Stimulated activated memory B cell treated with anti-CD40 and anti-IgM and Interleukin-4, amounts not matched to agents 10 μg/mL and 1 μg/mL and 100 μg/mL, for 72 hours (primary cell): Measurements from ENCODE around the gene ACTL6B.
A peak's percentile ranks its signal among the peaks of the same experiment; 100 is the strongest.

Experiments
- ATAC-seq: fragments of 150-1000 bp; cut with Tn5 transposase; 2 replicates; pipeline ENCODE4 v1.10.0; 2021
- H3K27ac Mint-ChIP-seq: one replicate; pipeline ENCODE4 v1.8.0; 2022; ENCODE audit warnings: mild to moderate bottlenecking, mixed read lengths
- H3K27me3 Mint-ChIP-seq: one replicate; pipeline ENCODE4 v1.8.0; 2022; ENCODE audit warnings: mixed read lengths
- H3K36me3 Mint-ChIP-seq: one replicate; pipeline ENCODE4 v1.8.0; 2022; ENCODE audit warnings: mixed read lengths
- H3K4me1 Mint-ChIP-seq: one replicate; pipeline ENCODE4 v1.8.0; 2022; ENCODE audit warnings: mixed read lengths
- H3K4me3 Mint-ChIP-seq: one replicate; pipeline ENCODE4 v1.8.0; 2022; ENCODE audit warnings: mild to moderate bottlenecking, moderate library complexity, mixed read lengths
- H3K9me3 Mint-ChIP-seq: one replicate; pipeline ENCODE4 v1.8.0; 2022; ENCODE audit warnings: mixed read lengths

ACTL6B gene

DNA sequence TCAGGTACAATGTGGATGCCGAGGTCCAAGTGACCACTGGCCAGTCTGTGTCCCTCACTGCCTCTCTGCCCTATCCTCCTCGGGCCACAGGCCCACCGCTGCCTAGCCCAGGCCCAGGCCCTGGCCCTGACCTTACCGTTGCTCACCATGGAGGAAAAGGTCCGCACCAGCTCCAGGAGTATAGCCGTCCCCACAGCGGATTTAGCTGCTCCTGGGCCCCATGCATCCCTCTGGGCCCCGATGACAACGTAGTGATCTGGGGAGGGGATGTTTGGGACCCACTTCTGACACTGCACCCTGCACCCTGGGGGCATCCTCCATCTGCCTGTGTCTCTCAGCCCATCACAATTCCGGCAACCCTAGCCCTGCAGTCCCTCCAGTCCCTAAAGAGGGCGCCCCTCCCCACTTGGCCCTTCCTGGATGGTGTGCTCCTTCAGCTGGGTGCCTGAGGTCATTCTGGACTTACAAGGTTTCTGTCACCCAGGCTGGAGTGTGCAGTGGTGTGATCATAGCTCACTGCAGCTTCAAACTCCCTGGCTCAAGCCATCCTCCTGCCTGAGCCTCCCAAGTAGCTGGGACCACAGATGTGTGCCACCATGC lies 27.0 kb downstream of the ACTL6B start:
- no peaks in the 10 kb centered on the region for H3K9me3 Mint-ChIP-seq
- H3K4me1 Mint-ChIP-seq = peaks cover 35% of the 10 kb centered on the region
- H3K4me3 Mint-ChIP-seq = no peak overlapping the region
- no peaks in the 10 kb centered on the region for H3K27me3 Mint-ChIP-seq
- no peaks in the 10 kb centered on the region for H3K36me3 Mint-ChIP-seq
- no peak overlapping the region for H3K27ac Mint-ChIP-seq
- ATAC-seq = no peak

GRCh38 chr7:100627238-100627549 lies 29.1 kb downstream of the ACTL6B start:
- Mint-ChIP-seq H3K27ac (peak overlapping the region; percentile 78), H3K9me3 (no peaks in the 10 kb centered on the region), H3K4me1 (peaks cover 20% of the 10 kb centered on the region), H3K27me3 (no peaks in the 10 kb centered on the region), H3K36me3 (peaks cover 6% of the 10 kb centered on the region), H3K4me3 (peak overlapping the region; percentile 75)
- ATAC-seq = no peak

- Mint-ChIP-seq H3K27me3 (no peaks in the 10 kb centered on the region), H3K4me3 (peak overlapping the region; percentile 75), H3K27ac (peak overlapping the region; percentile 78), H3K9me3 (no peaks in the 10 kb centered on the region), H3K4me1 (peaks cover 17% of the 10 kb centered on the region), H3K36me3 (peaks cover 9% of the 10 kb centered on the region)
- ATAC-seq = peak; percentile 91
Observed at GRCh38 chr7:100626530-100627237, 29.6 kb downstream of the ACTL6B start.

- no peaks in the 10 kb centered on the region for H3K27me3 Mint-ChIP-seq
- no peaks in the 10 kb centered on the region for H3K9me3 Mint-ChIP-seq
- no peak for ATAC-seq
- H3K36me3 Mint-ChIP-seq = peaks cover 12% of the 10 kb centered on the region
- H3K4me1 Mint-ChIP-seq = peaks cover 17% of the 10 kb centered on the region
- peak overlapping the region; percentile 54 for H3K4me3 Mint-ChIP-seq
- peak overlapping the region; percentile 78 for H3K27ac Mint-ChIP-seq
Observed at GRCh38 chr7:100626055-100626454, 30.2 kb downstream of the ACTL6B start.

DNA sequence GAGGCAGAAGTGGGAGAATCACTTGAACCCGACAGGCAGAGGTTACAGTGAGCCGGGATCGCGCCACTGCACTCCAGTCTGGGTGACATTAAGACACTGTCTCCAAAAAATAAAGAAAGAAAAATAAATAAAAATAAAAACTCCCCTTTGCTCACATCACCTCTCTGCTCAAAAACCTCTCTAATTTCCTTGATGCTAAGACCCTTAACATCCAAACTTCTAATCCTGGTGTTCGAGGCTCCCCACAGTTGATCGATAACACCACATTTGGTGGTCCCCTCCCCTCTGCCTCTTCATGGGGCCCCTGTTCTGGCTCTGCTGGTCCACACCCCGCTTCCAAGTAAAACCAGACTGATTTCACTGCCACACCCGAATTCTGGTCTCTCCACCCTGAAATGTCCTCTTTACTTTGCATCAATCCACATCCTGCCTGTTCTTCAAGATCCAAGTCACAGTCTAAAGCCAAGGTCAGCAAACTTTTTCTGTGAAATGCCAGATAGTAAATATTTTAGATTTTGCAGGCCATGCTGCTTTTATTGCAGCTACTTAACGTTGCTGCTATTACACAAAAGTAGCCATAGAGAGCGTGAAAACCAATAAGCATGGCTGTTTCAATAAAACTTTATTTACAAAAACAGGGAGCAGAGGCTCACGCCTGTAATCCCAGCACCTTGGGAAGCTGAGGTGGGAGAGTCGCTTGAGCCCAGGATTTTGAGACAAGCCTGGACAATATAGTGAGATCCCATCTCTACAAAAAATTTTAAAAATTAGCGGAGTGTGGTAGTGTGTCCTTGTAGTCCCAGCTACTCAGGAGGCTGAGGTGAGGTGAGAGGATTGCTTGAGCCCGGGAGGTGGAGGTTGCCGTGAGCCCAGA lies 32.1 kb downstream of the ACTL6B start:
- no peaks in the 10 kb centered on the region for H3K27me3 Mint-ChIP-seq
- no peaks in the 10 kb centered on the region for H3K9me3 Mint-ChIP-seq
- no peak for ATAC-seq
- H3K4me1 Mint-ChIP-seq = peaks cover 11% of the 10 kb centered on the region
- no peak overlapping the region for H3K4me3 Mint-ChIP-seq
- H3K27ac Mint-ChIP-seq = no peak overlapping the region
- peaks cover 12% of the 10 kb centered on the region for H3K36me3 Mint-ChIP-seq

DNA sequence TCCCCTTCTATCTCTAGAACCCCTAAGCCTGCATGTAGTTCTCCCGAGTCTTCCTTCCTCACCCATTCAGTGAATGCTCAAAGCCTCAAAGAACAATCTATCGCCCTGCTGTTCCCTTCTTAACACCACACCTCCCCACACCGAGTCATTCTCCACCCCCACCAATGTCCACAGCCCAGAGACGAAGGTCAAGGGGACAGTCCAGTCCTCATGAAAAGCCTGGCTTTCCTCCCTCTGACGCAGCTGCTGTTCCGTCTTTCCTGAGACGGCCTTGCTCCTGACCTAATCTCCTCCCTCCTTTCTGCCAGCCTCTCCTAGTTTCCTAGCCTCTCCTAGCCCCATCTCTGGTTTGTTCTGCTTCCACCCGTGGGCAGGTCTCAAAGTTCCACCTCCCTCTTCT lies 34.7 kb downstream of the ACTL6B start:
- H3K27me3 Mint-ChIP-seq = no peaks in the 10 kb centered on the region
- peaks cover 5% of the 10 kb centered on the region for H3K4me1 Mint-ChIP-seq
- H3K27ac Mint-ChIP-seq = no peak overlapping the region
- peaks cover 12% of the 10 kb centered on the region for H3K36me3 Mint-ChIP-seq
- H3K9me3 Mint-ChIP-seq = no peaks in the 10 kb centered on the region
- no peak overlapping the region for H3K4me3 Mint-ChIP-seq
- ATAC-seq = no peak

DNA sequence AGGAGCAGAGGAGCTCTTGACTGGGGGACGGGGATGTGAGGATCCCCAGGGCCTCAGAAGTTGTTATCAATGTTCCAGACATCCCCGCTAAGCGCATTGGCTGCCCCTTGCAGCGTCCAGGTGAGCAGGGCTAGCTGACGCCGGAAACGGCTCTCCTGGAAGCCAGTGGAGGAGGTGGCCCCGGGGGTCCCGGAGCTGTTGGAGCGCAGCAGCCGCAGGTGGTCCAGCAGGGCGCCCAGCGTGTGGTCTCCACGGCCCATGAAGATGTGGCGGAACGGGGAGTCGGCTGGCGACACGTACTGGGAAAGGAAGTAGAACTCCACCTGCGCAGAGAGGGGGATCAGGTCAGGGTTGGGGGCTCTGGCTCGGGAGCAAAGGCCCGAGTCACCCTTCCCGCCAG lies 35.4 kb downstream of the ACTL6B start:
- H3K27ac Mint-ChIP-seq = no peak overlapping the region
- ATAC-seq = no peak
- H3K4me1 Mint-ChIP-seq = no peaks in the 10 kb centered on the region
- H3K4me3 Mint-ChIP-seq = no peak overlapping the region
- H3K9me3 Mint-ChIP-seq = no peaks in the 10 kb centered on the region
- no peaks in the 10 kb centered on the region for H3K27me3 Mint-ChIP-seq
- H3K36me3 Mint-ChIP-seq = peaks cover 17% of the 10 kb centered on the region

GRCh38 chr7:100620239-100620638 lies 36.0 kb downstream of the ACTL6B start:
- no peak overlapping the region for H3K27ac Mint-ChIP-seq
- no peak overlapping the region for H3K4me3 Mint-ChIP-seq
- no peaks in the 10 kb centered on the region for H3K4me1 Mint-ChIP-seq
- H3K36me3 Mint-ChIP-seq = peaks cover 17% of the 10 kb centered on the region
- no peak for ATAC-seq
- H3K9me3 Mint-ChIP-seq = no peaks in the 10 kb centered on the region
- no peaks in the 10 kb centered on the region for H3K27me3 Mint-ChIP-seq

GRCh38 chr7:100614308-100614861 lies 41.9 kb downstream of the ACTL6B start:
- ATAC-seq = no peak
- H3K27me3 Mint-ChIP-seq = no peaks in the 10 kb centered on the region
- H3K27ac Mint-ChIP-seq = no peak overlapping the region
- H3K4me3 Mint-ChIP-seq = no peak overlapping the region
- H3K9me3 Mint-ChIP-seq = no peaks in the 10 kb centered on the region
- H3K4me1 Mint-ChIP-seq = peaks cover 14% of the 10 kb centered on the region
- peaks cover 11% of the 10 kb centered on the region for H3K36me3 Mint-ChIP-seq

DNA sequence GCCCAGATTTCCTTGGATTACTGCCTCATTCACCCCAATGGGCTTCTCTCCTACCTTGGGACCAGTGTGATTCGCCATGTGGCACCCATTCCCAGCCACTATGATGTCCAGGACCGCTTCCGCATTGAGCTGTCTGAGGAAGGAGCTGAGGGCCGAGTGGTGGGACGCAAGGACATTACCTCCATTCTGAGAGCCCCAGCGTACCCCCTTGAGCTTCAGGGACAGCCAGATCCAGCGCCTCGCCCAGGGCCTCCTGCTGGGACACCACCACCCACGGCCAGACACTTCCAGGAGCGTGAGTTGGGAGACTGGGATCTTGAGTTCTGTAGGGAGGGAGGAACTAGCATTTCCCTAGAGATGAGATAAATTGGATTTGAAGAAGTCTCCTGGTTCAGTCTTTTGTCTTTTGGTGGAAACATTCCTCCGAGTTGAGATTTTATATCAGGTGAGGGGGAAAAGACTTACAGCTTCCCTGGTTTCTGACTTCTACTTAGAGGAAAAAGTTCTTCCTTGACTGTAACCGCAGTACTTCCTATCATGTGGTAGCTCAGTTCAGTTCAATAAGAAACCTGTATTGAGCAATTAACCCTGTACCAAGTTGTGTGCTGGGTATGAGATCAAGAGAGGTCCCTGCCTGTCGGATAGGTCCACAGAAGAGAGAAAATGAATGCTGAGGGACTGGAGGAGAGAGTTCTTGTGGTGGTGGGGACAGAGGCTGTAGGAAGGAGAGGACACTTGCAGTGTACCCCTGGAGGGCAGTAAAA lies 42.7 kb downstream of the ACTL6B start:
- H3K4me3 Mint-ChIP-seq = peak overlapping the region; percentile 98
- no peak overlapping the region for H3K27ac Mint-ChIP-seq
- H3K9me3 Mint-ChIP-seq = no peaks in the 10 kb centered on the region
- ATAC-seq = no peak
- no peaks in the 10 kb centered on the region for H3K27me3 Mint-ChIP-seq
- peaks cover 14% of the 10 kb centered on the region for H3K4me1 Mint-ChIP-seq
- H3K36me3 Mint-ChIP-seq = peaks cover 11% of the 10 kb centered on the region

DNA sequence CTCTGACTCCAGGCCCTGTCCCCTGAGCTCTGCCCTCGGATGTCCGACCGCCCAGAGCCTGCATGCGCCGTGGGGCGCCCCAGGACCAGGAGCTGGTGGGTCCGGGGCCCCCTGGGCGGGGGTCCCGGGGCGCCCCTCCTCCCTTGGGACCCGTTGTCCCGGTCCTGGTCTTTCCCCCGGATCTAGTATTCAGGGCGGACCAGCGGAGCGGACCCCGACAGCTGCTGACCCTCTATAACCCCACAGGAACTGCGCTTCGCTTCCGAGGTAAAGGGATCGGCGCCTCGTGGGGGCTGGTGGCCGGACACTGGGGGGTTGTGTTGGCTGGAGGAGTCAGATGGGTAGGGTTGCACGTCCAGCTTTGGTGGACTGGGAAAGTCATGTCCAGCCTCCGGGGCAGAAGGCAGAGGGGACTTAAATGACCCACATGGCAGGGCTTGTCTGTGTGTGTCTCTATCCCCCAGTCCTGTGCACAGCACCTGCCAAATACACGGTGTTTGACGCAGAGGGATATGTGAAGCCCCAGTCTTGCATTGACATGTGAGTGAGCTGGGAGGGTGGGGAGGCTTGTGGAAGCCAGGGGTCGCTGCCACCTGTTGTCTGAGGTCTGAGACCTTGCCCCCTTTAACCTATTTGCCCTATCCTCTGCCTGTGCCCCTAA lies 43.4 kb downstream of the ACTL6B start:
- Mint-ChIP-seq H3K36me3 (peaks cover 11% of the 10 kb centered on the region), H3K4me1 (peaks cover 14% of the 10 kb centered on the region), H3K27me3 (no peaks in the 10 kb centered on the region), H3K9me3 (no peaks in the 10 kb centered on the region), H3K4me3 (peak overlapping the region; percentile 98), H3K27ac (peak overlapping the region; percentile 94)
- no peak for ATAC-seq

DNA sequence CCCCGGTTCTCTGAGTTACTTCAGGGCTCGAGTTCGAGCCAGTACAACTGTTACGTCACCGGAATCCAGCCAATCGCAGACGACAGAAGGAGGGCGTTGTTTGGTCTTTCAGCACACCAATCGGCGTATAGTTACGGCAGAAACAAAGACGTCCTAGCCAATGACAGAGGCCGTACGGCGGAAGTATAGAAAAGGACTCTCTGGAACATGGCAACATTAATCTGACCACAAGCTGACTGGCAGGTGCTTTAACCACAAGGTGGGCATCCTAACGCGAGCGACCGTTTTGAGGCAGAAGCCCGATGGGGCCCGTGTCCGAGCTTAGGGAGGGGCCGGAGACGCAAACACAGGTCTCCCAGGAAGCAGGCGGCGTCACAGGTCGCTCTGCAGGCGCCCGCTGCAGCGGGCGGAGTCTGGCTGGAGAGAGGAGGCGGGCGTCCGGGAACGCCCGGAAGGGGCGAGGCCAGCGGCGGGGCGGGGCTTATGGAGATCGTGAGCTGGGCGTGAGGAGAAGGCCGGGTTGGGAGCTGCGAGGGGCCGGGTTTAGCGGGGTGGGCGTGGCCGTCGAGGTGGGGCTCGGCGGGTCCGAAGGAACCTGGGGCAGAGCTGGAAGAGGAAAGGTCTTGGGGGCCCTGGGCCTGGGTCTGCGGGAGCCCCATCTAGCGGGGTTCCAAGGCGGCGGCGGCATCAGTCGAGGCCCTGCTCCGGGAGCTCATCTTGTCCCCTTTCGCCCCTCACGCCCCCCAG lies 44.1 kb downstream of the ACTL6B start, which contains the start of gene MOSPD3:
MOSPD3 (plus strand) TSS at position 558 of the 747 bp plus-strand sequence. CDS start 252 bp downstream, outside the sequence.
- peak within 1 kb of the TSS; percentile 98 for H3K4me3 Mint-ChIP-seq
- peak within 1 kb of the TSS; percentile 94 for H3K27ac Mint-ChIP-seq
- H3K9me3 Mint-ChIP-seq = no peaks in the 10 kb centered on the region
- peak; percentile 97 for ATAC-seq
- H3K27me3 Mint-ChIP-seq = no peaks in the 10 kb centered on the region
- H3K36me3 Mint-ChIP-seq = peaks cover 11% of the 10 kb centered on the region
- peaks cover 14% of the 10 kb centered on the region for H3K4me1 Mint-ChIP-seq

DNA sequence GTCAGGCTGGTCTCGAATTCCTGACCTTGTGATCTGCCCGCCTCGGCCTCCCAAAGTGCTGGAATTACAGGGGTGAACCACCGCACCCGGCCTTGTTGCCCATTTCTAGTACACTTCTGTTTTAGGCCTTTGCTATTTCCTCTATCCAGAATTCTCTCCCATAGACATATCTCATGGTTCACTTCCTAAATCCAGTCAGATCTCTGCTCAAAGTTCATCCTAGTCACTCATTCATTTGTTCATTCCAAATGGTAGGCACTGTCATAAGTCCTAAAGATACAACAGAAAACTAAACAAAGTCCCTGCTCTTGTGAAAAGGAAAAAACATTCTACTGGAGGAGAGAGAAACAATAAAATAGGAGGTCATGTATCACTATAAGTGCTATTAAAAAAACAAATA lies 46.3 kb downstream of the ACTL6B start:
- Mint-ChIP-seq H3K36me3 (peaks cover 6% of the 10 kb centered on the region), H3K9me3 (no peaks in the 10 kb centered on the region), H3K4me1 (peaks cover 25% of the 10 kb centered on the region), H3K4me3 (no peak overlapping the region), H3K27me3 (no peaks in the 10 kb centered on the region), H3K27ac (no peak overlapping the region)
- ATAC-seq = no peak

- no peaks in the 10 kb centered on the region for H3K27me3 Mint-ChIP-seq
- no peak overlapping the region for H3K4me3 Mint-ChIP-seq
- no peaks in the 10 kb centered on the region for H3K9me3 Mint-ChIP-seq
- no peak overlapping the region for H3K27ac Mint-ChIP-seq
- H3K4me1 Mint-ChIP-seq = peaks cover 22% of the 10 kb centered on the region
- no peaks in the 10 kb centered on the region for H3K36me3 Mint-ChIP-seq
- ATAC-seq = no peak
Observed at GRCh38 chr7:100607111-100607510, 49.1 kb downstream of the ACTL6B start.
